SH-SY5Y (cell line): ENCODE results near the gene CEP350.

Experiments used
- GATA2 ChIP-seq: IDR thresholded peaks from 2 replicates; pipeline ENCODE4 v1.6.1; 2011; ENCODE audit warnings: mild to moderate bottlenecking, low read depth, low read length
- GATA3 ChIP-seq: IDR thresholded peaks from 2 replicates; pipeline ENCODE4 v1.6.1; 2011; ENCODE audit warnings: low read depth, mild to moderate bottlenecking, low read length, moderate library complexity

GRCh38 chr1:180103819-180104218 lies 149.2 kb downstream of the CEP350 start:
- TF ChIP-seq GATA2 (no peak), GATA3 (no peak)
